K562 (cell line): ENCODE measurements around the gene AJUBA. TPM values are rescaled to one million over a fixed set of nuclear protein-coding genes. Genes with fewer than 3 reads are reported as not detected.

Experiments
- BRF1 ChIP-seq: IDR thresholded peaks from 3 replicates; pipeline ENCODE4 v1.6.1; 2011; ENCODE audit warnings: borderline replicate concordance, mild to moderate bottlenecking; ENCODE audit not compliant: insufficient read length; ENCODE audit errors: extremely low read depth
- DACH1 ChIP-seq: fragments of 450-650 bp; IDR thresholded peaks from 2 replicates; pipeline ENCODE4 v1.6.1; 2018; ENCODE audit not compliant: partially characterized antibody
- ESRRA ChIP-seq: fragments of 450-650 bp; IDR thresholded peaks from 2 replicates; pipeline ENCODE4 v1.6.1; 2014; ENCODE audit warnings: low read depth, mild to moderate bottlenecking, moderate library complexity, borderline replicate concordance
- FOS ChIP-seq: IDR thresholded peaks from 3 replicates; pipeline ENCODE4 v1.6.1; 2011; ENCODE audit not compliant: insufficient read length; ENCODE audit errors: extremely low read depth
- FOXK1 ChIP-seq: sonication (generic); formaldehyde crosslinking; IDR thresholded peaks from 2 replicates; pipeline ENCODE4 v1.8.0; 2022; ENCODE audit warnings: missing genetic modification reagents, mild to moderate bottlenecking, borderline replicate concordance
- GTF2F1 ChIP-seq: IDR thresholded peaks from 2 replicates; pipeline ENCODE4 v1.6.1; 2011; ENCODE audit warnings: low read depth, low read length, improper control_type of control experiment
- ILK ChIP-seq: fragments of 450-650 bp; IDR thresholded peaks from 2 replicates; pipeline ENCODE4 v1.6.1; 2016; ENCODE audit warnings: missing genetic modification characterization, low read depth, mild to moderate bottlenecking, missing compliant biosample characterization, moderate library complexity, borderline replicate concordance
- POLR2A ChIP-seq: fragments of 450-650 bp; conservative IDR thresholded peaks from 2 replicates; pipeline ENCODE4 v1.6.1; 2016
- PPARD ChIP-seq: fragments of 250-450 bp; sonication (Bioruptor Pico); IDR thresholded peaks from 2 replicates; pipeline ENCODE4 v1.8.0; 2022; ENCODE audit warnings: inconsistent platforms, mild to moderate bottlenecking, moderate library complexity
- SMARCC2 ChIP-seq: fragments of 450-650 bp; IDR thresholded peaks from 2 replicates; pipeline ENCODE4 v1.6.1; 2017; ENCODE audit warnings: antibody characterized with exemption, moderate library complexity, mild to moderate bottlenecking, low read depth
- SPI1 ChIP-seq: IDR thresholded peaks from 2 replicates; pipeline ENCODE4 v1.6.1; 2011; ENCODE audit warnings: low read depth, low read length, control low read depth, borderline replicate concordance
- ZNF263 ChIP-seq: sonication (generic); formaldehyde crosslinking; IDR thresholded peaks from 2 replicates; pipeline ENCODE4 v1.8.0; 2022; ENCODE audit warnings: mild to moderate bottlenecking, missing genetic modification reagents, borderline replicate concordance
- polyA plus RNA-seq, 8 experiments: library from polyadenylated mRNA; depleted of rRNA in 4 of 8; stranded (reverse) in 5 of 8; unstranded in 3 of 8; fragments of >200 nt; fragmentation: Nextera tagmentation in 2 of 8; fragmentation: Illumina TruSeq in 1 of 8; extraction: Ambion mirVana in 2 of 8; extraction: Trizol in 1 of 8; gene quantifications; 2 replicates each; pipeline versions ENCODE4 v1.2.1 to v1.2.3, GENCODE V29; 2011 to 2014; ENCODE audit warnings: inconsistent platforms in 1 of 8, missing spikeins in 1 of 8
- total RNA-seq, 7 experiments: library from RNA; depleted of rRNA in 6 of 7; stranded (reverse); fragments of >200 nt in 6 of 7; fragmentation: Illumina TruSeq in 2 of 7; extraction: Trizol in 2 of 7; gene quantifications; 2 replicates each; pipeline versions ENCODE4 v1.2.1 to v1.2.3, GENCODE V29; 2011 to 2021; ENCODE audit warnings: low replicate concordance in 1 of 7
- TF ChIP-seq, protein P1 (sequence below): fragments of 150-350 bp; IDR thresholded peaks from 2 replicates; pipeline ENCODE4 v1.6.1; 2014; ENCODE audit warnings: low read depth, mild to moderate bottlenecking, low read length, borderline replicate concordance
- TF ChIP-seq, protein P2 (sequence below): fragments of 450-650 bp; IDR thresholded peaks from 2 replicates; pipeline ENCODE4 v1.6.1; 2016; ENCODE audit warnings: antibody characterized with exemption
- TF ChIP-seq, protein P3 (sequence below): fragments of 450-650 bp; conservative IDR thresholded peaks from 2 replicates; pipeline ENCODE4 v1.6.1; 2016; ENCODE audit warnings: missing genetic modification characterization, low read depth, mild to moderate bottlenecking, control low read depth, missing compliant biosample characterization
- TF ChIP-seq, protein P4 (sequence below): conservative IDR thresholded peaks from 2 replicates; pipeline ENCODE4 v1.6.1; 2011; ENCODE audit warnings: low read depth, mild to moderate bottlenecking, low read length; ENCODE audit not compliant: control insufficient read depth
- TF ChIP-seq, protein P5 (sequence below): fragments of 250-450 bp; sonication (Bioruptor Pico); IDR thresholded peaks from 2 replicates; pipeline ENCODE4 v1.8.0; 2022; ENCODE audit warnings: inconsistent platforms

Gene AJUBA
- total and polyA plus RNA-seq, 9 of the 15 experiments (the other 6 are each of a cell fraction or from before 2014, with no cell fraction given), result 0.73 to 4.7 (median 2.8) TPM

DNA sequence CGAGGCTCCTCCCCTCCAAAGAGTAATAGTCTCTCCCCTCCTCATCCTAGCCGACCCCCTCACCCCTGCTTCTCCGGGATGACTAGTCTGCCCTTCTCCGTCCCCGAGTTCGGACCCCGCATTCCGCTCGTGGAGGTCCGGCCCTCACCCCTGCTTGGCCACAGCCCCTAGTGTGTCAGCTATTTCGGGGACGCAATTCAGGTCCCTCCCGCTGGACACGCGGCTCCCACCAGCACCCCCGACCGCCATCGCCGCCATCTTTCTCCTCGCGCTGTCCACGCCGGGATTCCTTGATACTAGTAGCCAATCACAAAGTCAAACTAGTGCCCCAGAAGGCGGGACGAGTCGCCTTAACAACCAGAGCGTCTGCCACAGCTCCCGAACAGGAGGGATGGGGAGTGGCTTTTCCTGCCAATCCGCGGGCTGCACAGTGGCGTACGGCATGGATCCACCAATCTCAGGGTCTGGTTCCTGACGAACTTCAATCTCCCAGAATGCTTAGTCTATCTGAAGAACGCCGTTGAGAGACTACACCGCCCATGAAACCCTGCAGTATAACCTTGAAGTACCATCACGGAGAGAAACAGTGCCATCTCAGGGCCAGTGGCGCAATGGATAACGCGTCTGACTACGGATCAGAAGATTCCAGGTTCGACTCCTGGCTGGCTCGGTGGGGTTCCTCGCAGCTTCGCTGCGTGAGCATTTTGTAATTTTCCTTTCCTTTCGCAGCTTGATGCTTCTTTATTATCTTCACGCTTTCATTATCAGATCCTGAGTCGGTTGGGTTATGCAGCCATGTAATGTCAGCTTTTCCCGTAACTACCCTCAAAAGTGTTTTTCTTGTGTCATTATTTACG is 53.0 kb downstream of the AJUBA start, which contains the start of gene PRMT5 (continued):
- TF ChIP-seq, protein P1, sequence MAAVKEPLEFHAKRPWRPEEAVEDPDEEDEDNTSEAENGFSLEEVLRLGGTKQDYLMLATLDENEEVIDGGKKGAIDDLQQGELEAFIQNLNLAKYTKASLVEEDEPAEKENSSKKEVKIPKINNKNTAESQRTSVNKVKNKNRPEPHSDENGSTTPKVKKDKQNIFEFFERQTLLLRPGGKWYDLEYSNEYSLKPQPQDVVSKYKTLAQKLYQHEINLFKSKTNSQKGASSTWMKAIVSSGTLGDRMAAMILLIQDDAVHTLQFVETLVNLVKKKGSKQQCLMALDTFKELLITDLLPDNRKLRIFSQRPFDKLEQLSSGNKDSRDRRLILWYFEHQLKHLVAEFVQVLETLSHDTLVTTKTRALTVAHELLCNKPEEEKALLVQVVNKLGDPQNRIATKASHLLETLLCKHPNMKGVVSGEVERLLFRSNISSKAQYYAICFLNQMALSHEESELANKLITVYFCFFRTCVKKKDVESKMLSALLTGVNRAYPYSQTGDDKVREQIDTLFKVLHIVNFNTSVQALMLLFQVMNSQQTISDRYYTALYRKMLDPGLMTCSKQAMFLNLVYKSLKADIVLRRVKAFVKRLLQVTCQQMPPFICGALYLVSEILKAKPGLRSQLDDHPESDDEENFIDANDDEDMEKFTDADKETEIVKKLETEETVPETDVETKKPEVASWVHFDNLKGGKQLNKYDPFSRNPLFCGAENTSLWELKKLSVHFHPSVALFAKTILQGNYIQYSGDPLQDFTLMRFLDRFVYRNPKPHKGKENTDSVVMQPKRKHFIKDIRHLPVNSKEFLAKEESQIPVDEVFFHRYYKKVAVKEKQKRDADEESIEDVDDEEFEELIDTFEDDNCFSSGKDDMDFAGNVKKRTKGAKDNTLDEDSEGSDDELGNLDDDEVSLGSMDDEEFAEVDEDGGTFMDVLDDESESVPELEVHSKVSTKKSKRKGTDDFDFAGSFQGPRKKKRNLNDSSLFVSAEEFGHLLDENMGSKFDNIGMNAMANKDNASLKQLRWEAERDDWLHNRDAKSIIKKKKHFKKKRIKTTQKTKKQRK, result no peak
- TF ChIP-seq, protein P2, sequence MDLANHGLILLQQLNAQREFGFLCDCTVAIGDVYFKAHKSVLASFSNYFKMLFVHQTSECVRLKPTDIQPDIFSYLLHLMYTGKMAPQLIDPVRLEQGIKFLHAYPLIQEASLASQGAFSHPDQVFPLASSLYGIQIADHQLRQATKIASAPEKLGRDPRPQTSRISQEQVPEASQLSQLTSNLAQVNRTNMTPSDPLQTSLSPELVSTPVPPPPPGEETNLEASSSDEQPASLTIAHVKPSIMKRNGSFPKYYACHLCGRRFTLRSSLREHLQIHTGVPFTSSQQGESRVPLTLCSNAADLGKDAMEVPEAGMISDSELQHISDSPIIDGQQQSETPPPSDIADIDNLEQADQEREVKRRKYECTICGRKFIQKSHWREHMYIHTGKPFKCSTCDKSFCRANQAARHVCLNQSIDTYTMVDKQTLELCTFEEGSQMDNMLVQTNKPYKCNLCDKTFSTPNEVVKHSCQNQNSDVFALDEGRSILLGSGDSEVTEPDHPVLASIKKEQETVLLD, result no peak; the same call in 1 of the 2 replicates
- TF ChIP-seq, protein P3, sequence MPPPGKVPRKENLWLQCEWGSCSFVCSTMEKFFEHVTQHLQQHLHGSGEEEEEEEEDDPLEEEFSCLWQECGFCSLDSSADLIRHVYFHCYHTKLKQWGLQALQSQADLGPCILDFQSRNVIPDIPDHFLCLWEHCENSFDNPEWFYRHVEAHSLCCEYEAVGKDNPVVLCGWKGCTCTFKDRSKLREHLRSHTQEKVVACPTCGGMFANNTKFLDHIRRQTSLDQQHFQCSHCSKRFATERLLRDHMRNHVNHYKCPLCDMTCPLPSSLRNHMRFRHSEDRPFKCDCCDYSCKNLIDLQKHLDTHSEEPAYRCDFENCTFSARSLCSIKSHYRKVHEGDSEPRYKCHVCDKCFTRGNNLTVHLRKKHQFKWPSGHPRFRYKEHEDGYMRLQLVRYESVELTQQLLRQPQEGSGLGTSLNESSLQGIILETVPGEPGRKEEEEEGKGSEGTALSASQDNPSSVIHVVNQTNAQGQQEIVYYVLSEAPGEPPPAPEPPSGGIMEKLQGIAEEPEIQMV, result no peak
- TF ChIP-seq FOS (peak; percentile 83), GTF2F1 (peak; percentile 56; the same call in 1 of the 2 replicates), ESRRA (no peak; the same call in 1 of the 2 replicates), SMARCC2 (no peak), DACH1 (no peak), SPI1 (no peak), PPARD (CRISPR knock-in tag) (no peak), ILK (no peak), BRF1 (peak; percentile 78), FOXK1 (CRISPR knock-in tag) (no peak), POLR2A (peak; percentile 99), ZNF263 (CRISPR knock-in tag) (no peak)
- TF ChIP-seq, protein P4, sequence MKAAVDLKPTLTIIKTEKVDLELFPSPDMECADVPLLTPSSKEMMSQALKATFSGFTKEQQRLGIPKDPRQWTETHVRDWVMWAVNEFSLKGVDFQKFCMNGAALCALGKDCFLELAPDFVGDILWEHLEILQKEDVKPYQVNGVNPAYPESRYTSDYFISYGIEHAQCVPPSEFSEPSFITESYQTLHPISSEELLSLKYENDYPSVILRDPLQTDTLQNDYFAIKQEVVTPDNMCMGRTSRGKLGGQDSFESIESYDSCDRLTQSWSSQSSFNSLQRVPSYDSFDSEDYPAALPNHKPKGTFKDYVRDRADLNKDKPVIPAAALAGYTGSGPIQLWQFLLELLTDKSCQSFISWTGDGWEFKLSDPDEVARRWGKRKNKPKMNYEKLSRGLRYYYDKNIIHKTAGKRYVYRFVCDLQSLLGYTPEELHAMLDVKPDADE, result peak; percentile 95
- TF ChIP-seq, protein P5, sequence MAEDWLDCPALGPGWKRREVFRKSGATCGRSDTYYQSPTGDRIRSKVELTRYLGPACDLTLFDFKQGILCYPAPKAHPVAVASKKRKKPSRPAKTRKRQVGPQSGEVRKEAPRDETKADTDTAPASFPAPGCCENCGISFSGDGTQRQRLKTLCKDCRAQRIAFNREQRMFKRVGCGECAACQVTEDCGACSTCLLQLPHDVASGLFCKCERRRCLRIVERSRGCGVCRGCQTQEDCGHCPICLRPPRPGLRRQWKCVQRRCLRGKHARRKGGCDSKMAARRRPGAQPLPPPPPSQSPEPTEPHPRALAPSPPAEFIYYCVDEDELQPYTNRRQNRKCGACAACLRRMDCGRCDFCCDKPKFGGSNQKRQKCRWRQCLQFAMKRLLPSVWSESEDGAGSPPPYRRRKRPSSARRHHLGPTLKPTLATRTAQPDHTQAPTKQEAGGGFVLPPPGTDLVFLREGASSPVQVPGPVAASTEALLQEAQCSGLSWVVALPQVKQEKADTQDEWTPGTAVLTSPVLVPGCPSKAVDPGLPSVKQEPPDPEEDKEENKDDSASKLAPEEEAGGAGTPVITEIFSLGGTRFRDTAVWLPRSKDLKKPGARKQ (CRISPR knock-in tag), result no peak
